ENCODE data around the gene LYRM9.

DNA sequence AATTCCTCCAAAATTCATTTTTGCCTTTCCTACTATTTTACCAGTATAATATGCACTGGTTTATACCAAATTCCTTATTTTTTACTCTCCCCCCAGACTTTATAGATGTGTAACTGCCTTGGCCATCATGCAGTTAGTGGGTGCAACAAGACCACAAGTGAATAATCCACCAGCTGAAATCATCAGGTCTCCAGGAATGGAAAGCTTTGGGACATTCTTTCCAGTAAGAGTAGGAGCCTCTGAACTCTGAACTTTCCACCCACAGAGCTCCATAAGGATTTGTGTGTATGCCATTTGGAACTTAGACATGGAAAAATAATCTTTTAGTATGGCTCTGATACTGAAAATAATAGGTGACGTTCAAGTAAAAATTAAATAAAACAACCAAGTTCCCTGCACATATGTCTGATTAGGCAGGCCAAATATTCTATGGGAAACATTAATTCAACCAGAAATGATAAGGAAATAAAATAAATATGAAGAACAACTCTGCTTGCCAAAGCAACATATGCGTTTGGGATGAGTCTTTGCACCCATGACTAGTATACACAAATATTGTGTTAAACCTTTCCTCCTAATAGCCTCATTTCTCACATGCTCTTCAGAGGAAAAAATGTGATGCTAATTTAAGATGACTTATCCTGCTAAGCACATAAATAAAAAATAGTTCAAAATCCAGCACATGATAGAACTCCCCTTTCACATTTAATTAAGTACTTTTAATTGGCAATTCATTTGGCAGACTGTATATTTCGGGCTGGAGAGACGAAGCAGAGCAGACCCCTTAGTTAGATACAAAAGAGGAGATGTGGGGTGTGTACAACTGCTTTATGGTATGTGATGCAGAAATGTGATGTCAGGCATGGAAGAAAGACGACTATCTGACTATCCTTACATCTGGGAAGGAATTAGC lies 11.6 kb upstream of the LYRM9 start:
- TF ChIP-seq EZH2 (IDR thresholded peaks at IDR 0.05) (no peak), POLR2AphosphoS5 (IDR thresholded peaks at IDR 0.05; ENCODE audit: borderline replicate concordance, low read depth, low read length) (no peak), FOXP2 (optimal IDR thresholded peaks at IDR 0.05; ENCODE audit: control extremely low read depth, extremely low read length, insufficient read depth) (no peak)

Data from SK-N-MC (cell line).